Uterus (tissue), 4 donors: Measurements from ENCODE around the gene FRS3. TPM values are rescaled to one million over a fixed set of nuclear protein-coding genes. Genes with fewer than 3 reads are reported as not detected.

ENCODE experiments used
- DNase-seq, 2 donors: peaks; one replicate each; pipeline ENCODE4 v3.0.0-alpha.2; 2019 to 2020
- H3K27ac ChIP-seq, 2 donors: fragments of 200-600 bp; sonication (generic); 1 replicate in 1 of 2; 2 replicates in 1 of 2; pipeline ENCODE4 v1.5.1; 2016 to 2018
- H3K27me3 ChIP-seq, 2 donors: fragments of 200-600 bp; sonication (generic); one replicate each; pipeline ENCODE4 v1.5.1; 2018 to 2019; ENCODE audit warnings: control low read depth in 1 of 2
- H3K36me3 ChIP-seq, 2 donors: fragments of 200-600 bp; sonication (generic); one replicate each; pipeline ENCODE4 v1.5.1; 2019; ENCODE audit warnings: control low read depth in 1 of 2
- H3K4me1 ChIP-seq, 2 donors: fragments of 200-600 bp; sonication (generic); one replicate each; pipeline ENCODE4 v1.5.1; 2018 to 2019; ENCODE audit warnings: control low read depth in 1 of 2
- H3K4me3 ChIP-seq, 2 donors: fragments of 200-600 bp; sonication (generic); 1 replicate in 1 of 2; 2 replicates in 1 of 2; pipeline ENCODE4 v1.5.1; 2018 to 2019; ENCODE audit warnings: mild to moderate bottlenecking in 1 of 2
- H3K9me3 ChIP-seq, 2 donors: fragments of 200-600 bp; sonication (generic); one replicate each; pipeline ENCODE4 v1.5.1; 2019; ENCODE audit warnings: control low read depth in 1 of 2
- POLR2A ChIP-seq, 2 donors: fragments of 450-650 bp; IDR thresholded peaks; one replicate each; pipeline ENCODE4 v1.6.1; 2016; ENCODE audit warnings: antibody characterized with exemption in 2 of 2, mild to moderate bottlenecking in 1 of 2, moderate library complexity in 1 of 2
- intact Hi-C: fragments of 100-400 bp; cut with DNase I; formaldehyde crosslinking; loops from one replicate; pipeline ENCODE4 v1.15.1; 2023; ENCODE audit warnings: low total_unique reads
- total RNA-seq, 4 donors: library from RNA; depleted of rRNA in 3 of 4; stranded (reverse); fragments of >200 nt in 3 of 4; gene quantifications; one replicate each; pipeline versions ENCODE4 v1.1.0 to v1.2.4, GENCODE V29; 2014 to 2023
- TF ChIP-seq, protein P1 (sequence below), 4 experiments: fragments of 200-600 bp in 2 of 4; fragments of 450-650 bp in 2 of 4; sonication (generic) in 2 of 4; IDR thresholded peaks; one replicate each; pipeline ENCODE4 v1.5.1; 2016 to 2019; ENCODE audit warnings: antibody characterized with exemption in 4 of 4, mild to moderate bottlenecking in 2 of 4, moderate library complexity in 1 of 4
- donor health status: DM: yes; HTN: yes; CAD: no.

The FRS3 gene
- total RNA-seq, 4 donors from 2014 or later: 0.26 to 8.9 (median 2.2) TPM

DNA sequence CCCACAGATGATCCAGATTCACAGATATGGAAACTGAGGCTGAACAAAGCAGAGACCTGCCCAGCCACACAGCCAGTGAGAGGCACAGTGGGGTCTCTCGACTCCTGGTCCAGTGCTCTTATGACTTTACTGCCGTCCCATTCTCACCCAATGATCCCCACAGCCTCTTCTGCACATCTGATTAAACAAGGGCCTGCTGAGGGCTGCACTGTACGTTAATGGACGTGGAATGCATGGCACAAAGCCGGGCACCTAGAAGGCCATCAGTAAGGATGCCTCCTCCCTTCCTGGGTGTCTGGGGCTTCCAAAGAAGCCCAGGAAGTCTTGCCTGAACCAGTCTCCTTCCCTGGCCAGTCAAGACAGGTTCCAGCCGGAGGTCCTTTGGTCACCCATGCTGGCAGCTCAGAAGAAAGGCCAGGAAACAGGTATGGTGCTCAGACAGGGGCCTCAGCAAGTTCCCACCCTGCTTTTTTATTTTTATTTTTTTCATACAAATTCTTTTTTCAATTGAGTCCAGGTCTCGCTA is 48.1 kb downstream of the FRS3 start:
- Histone ChIP-seq H3K27me3 (no peaks in the 10 kb centered on the region), H3K36me3 (no peaks in the 10 kb centered on the region), H3K4me1 (peaks cover 0 to 4% of the 10 kb centered on the region in 2 donors), H3K4me3 (no peak overlapping the region), H3K9me3 (no peaks in the 10 kb centered on the region), H3K27ac (no peak overlapping the region)
- TF ChIP-seq, protein P1, sequence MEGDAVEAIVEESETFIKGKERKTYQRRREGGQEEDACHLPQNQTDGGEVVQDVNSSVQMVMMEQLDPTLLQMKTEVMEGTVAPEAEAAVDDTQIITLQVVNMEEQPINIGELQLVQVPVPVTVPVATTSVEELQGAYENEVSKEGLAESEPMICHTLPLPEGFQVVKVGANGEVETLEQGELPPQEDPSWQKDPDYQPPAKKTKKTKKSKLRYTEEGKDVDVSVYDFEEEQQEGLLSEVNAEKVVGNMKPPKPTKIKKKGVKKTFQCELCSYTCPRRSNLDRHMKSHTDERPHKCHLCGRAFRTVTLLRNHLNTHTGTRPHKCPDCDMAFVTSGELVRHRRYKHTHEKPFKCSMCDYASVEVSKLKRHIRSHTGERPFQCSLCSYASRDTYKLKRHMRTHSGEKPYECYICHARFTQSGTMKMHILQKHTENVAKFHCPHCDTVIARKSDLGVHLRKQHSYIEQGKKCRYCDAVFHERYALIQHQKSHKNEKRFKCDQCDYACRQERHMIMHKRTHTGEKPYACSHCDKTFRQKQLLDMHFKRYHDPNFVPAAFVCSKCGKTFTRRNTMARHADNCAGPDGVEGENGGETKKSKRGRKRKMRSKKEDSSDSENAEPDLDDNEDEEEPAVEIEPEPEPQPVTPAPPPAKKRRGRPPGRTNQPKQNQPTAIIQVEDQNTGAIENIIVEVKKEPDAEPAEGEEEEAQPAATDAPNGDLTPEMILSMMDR (IDR thresholded peaks at IDR 0.05): no peak
- TF ChIP-seq POLR2A (IDR thresholded peaks at IDR 0.05): no peak
- intact Hi-C loops: no loop called here
- no peak for DNase-seq

DNA sequence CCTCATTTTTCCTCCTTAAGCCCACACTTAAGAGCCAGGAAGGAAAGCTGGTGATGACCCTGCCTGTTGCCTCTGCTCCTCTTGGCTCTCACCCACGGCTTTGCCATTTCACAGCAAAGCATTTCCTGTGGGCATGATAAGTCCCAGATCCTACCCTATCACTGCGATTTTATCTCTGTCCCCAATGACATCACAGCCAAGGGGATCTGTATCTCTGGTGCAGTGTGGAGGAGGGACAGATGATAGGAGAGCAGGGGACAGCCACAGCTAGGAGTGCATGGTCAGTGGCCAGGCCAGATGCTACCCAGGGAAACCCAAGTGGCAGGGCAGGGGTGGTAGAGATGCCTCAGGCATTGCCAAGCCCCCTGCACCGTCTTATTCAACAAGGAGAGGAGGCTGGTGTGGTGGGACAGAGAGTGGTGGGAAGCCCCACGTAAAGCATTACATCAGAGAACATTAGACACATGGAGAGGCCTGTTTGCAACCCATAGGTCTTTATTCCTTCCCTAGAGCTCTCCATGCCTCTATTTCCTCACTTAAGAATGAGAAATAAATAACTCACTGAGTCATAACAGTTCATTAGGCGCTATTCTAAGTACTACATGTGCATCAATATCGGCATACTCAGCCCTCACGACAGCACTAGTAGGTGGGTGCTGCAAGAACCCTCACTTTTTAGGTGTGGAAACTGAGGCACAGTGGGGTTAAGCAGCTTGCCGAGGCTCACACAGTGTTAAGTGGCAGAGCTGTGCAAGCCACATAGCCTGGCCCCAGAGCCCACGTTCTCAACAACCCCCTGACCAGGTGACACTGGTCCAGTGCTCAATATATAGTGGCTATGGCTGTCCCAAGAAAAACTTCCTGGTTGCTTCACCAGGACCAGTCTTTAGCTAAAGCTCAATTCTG is 48.9 kb downstream of the FRS3 start:
- no peak overlapping the region for H3K4me3 ChIP-seq
- H3K9me3 ChIP-seq: no peaks in the 10 kb centered on the region
- no peak overlapping the region for H3K27ac ChIP-seq
- H3K36me3 ChIP-seq: no peaks in the 10 kb centered on the region
- H3K4me1 ChIP-seq: peaks cover 0 to 4% of the 10 kb centered on the region in 2 donors
- intact Hi-C loops: no loop called here
- DNase-seq: no peak
- no peak for TF ChIP-seq POLR2A (IDR thresholded peaks at IDR 0.05)
- TF ChIP-seq, protein P1 (IDR thresholded peaks at IDR 0.05): no peak
- no peaks in the 10 kb centered on the region for H3K27me3 ChIP-seq

DNA sequence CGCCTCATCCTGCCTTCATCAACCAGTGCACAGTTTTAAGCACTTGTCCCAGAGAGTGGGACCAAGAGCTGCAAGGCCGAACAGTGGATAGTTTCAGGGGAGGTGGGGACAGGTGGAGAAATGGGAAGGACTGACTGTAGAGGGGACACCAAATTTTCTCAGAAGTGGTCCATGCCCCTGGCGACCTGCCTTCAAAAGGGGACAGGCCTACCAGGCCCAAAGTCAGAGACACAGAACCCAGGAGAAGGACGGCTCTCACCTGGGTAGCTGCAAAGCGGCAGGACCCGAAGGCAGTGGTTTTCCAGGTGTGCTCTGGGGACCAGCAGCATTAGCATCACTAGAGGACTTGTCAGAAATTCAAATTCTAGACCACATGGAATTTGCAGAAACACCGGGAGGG is 50.1 kb downstream of the FRS3 start:
- Histone ChIP-seq H3K4me3 (no peak overlapping the region), H3K4me1 (peaks cover 0 to 4% of the 10 kb centered on the region in 2 donors), H3K27me3 (no peaks in the 10 kb centered on the region), H3K36me3 (no peaks in the 10 kb centered on the region), H3K9me3 (no peaks in the 10 kb centered on the region), H3K27ac (no peak overlapping the region)
- no peak for TF ChIP-seq POLR2A (IDR thresholded peaks at IDR 0.05)
- TF ChIP-seq, protein P1 (IDR thresholded peaks at IDR 0.05): no peak
- no peak for DNase-seq
- intact Hi-C loops: no loop called here

DNA sequence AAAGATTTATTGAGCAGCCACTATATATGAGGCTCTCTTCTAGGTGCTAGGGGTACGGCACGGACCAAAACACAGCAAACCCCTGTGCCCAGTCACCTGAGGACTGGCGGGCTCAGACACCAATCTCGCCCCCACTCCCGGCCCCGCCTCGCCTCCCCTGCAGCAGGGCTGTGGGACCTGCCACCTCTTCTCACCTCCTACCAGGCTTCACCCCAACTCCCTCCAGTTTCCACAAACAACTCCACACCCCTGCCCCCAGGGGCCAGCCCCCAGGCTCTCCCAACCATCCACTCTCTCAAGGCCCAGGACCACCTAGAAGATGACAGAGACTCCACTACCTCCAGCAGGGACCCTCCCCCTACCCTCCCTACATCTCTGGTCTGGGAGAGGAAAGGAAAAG is 50.7 kb downstream of the FRS3 start:
- intact Hi-C loops: no loop called here
- DNase-seq: no peak
- Histone ChIP-seq H3K27ac (no peak overlapping the region), H3K36me3 (no peaks in the 10 kb centered on the region), H3K9me3 (no peaks in the 10 kb centered on the region), H3K27me3 (no peaks in the 10 kb centered on the region), H3K4me1 (peaks cover 0 to 4% of the 10 kb centered on the region in 2 donors), H3K4me3 (no peak overlapping the region)
- TF ChIP-seq, protein P1 (IDR thresholded peaks at IDR 0.05): no peak
- TF ChIP-seq POLR2A (IDR thresholded peaks at IDR 0.05): no peak
